Esophagus squamous epithelium (tissue), 4 donors: ENCODE results near the gene TSKU.

Experiments
- POLR2A ChIP-seq, 4 donors: fragments of 450-650 bp; IDR thresholded peaks; one replicate each; pipeline ENCODE4 v1.6.1; 2017; ENCODE audit warnings: antibody characterized with exemption in 4 of 4, mild to moderate bottlenecking in 4 of 4, moderate library complexity in 3 of 4
- TF ChIP-seq, protein P1 (sequence below), 6 experiments: fragments of 450-650 bp in 4 of 6; fragments of 200-600 bp in 2 of 6; sonication (generic) in 2 of 6; IDR thresholded peaks; one replicate each; pipeline ENCODE4 v1.5.1; 2016 to 2019; ENCODE audit warnings: antibody characterized with exemption in 6 of 6, mild to moderate bottlenecking in 4 of 6, moderate library complexity in 4 of 6

DNA sequence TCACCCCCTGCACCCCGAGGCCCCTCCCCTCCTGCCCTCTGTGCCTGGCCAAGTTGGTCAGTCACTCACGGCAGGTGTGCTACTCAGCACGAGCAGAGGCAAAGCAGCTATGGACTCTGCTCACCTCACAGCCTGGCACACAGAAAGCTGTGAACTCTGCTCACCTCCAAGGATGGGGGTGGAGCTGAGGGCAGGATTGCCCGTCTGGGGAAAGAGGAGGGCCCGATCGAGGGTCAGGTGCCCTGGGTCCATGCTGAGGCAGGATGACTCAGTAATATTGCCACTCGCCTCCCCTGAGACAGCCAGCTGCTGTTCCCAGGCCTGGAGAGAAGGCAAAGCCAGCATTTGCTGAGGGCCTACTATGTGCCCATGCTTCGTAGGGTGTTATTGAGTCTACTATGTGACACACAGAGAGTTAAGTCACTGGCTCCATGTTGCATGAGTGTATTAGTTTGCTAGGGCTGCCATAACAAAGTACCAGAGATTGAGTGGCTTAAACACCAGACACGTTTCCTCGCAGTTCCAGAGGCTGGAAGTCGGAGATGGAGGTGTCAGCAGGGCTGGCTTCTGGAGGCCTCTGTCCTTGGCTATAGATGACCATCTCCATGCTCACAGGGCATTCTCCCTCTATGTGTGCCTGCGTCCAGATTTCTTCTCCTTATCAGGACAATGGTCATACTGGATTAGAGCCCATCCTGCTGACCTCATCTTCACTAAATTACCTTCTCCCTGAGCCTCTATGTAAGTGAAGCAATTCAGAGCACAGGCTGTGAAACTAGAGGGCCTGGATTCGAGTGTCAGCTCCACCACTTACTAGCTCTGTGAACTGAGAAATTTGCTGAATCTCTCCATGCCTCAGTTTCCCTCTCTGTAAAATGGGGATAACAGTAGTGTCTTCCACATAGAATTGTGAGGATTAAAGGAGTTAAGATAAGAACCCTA lies 13.2 kb upstream of the TSKU start:
- TF ChIP-seq, protein P1, sequence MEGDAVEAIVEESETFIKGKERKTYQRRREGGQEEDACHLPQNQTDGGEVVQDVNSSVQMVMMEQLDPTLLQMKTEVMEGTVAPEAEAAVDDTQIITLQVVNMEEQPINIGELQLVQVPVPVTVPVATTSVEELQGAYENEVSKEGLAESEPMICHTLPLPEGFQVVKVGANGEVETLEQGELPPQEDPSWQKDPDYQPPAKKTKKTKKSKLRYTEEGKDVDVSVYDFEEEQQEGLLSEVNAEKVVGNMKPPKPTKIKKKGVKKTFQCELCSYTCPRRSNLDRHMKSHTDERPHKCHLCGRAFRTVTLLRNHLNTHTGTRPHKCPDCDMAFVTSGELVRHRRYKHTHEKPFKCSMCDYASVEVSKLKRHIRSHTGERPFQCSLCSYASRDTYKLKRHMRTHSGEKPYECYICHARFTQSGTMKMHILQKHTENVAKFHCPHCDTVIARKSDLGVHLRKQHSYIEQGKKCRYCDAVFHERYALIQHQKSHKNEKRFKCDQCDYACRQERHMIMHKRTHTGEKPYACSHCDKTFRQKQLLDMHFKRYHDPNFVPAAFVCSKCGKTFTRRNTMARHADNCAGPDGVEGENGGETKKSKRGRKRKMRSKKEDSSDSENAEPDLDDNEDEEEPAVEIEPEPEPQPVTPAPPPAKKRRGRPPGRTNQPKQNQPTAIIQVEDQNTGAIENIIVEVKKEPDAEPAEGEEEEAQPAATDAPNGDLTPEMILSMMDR (IDR thresholded peaks at IDR 0.05) = no peak
- peak in 1 of 4 donors; percentile 31 for TF ChIP-seq POLR2A (IDR thresholded peaks at IDR 0.05)
